ENCODE measurements around the gene MED6.

- TF ChIP-seq CTCF (IDR thresholded peaks at IDR 0.05) (no peak), REST (IDR thresholded peaks at IDR 0.05; ENCODE audit: insufficient read depth in 1 of 2, low read depth in 2 of 2, low read length in 1 of 2) (no peak)
These were observed 19.3 kb upstream of the MED6 start for GRCh38 chr14:70619708-70620107.

Data from Panc1 (cell line).